ENCODE measurements around the gene DDX31. TPM values are rescaled to one million over a fixed set of nuclear protein-coding genes. Genes with fewer than 3 reads are reported as not detected.

The DDX31 gene
- total RNA-seq, 4 donors from 2014 or later: 10.2 to 18.3 (median 11.8) TPM

- WGBS, 2 donors: 62 to 63% methylated on average over 6 to 9 of the region's 9 CpGs
- TF ChIP-seq POLR2A (IDR thresholded peaks at IDR 0.05) (no peak), CTCF (IDR thresholded peaks at IDR 0.05) (no peak)
- peaks cover 0 to 39% (median 13%) of the 10 kb centered on the region in 3 donors for H3K36me3 ChIP-seq
- intact Hi-C loops (cut with DNase I): no loop called here
- H3K4me3 ChIP-seq: no peak overlapping the region
- peaks cover 23 to 61% (median 31%) of the 10 kb centered on the region in 4 donors for H3K27me3 ChIP-seq
- H3K4me1 ChIP-seq: peaks cover 0 to 31% (median 13%) of the 10 kb centered on the region in 3 donors
- H3K27ac ChIP-seq: no peak overlapping the region
- DNase-seq: no peak
- H3K9me3 ChIP-seq: no peaks in the 10 kb centered on the region
Observed at GRCh38 chr9:132591751-132592314, 78.0 kb downstream of the DDX31 start.

GRCh38 chr9:132591244-132591643 lies 78.5 kb downstream of the DDX31 start:
- Histone ChIP-seq H3K4me3 (no peak overlapping the region), H3K27me3 (peaks cover 23 to 67% (median 37%) of the 10 kb centered on the region in 4 donors), H3K36me3 (peaks cover 0 to 34% (median 13%) of the 10 kb centered on the region in 3 donors), H3K27ac (no peak overlapping the region), H3K9me3 (no peaks in the 10 kb centered on the region), H3K4me1 (peaks cover 0 to 36% (median 13%) of the 10 kb centered on the region in 3 donors)
- no peak for DNase-seq
- WGBS, 2 donors: 35 to 38% methylated on average over 5 of the region's 6 CpGs
- TF ChIP-seq CTCF (IDR thresholded peaks at IDR 0.05) (no peak), POLR2A (IDR thresholded peaks at IDR 0.05) (no peak)
- intact Hi-C loops (cut with DNase I): no loop called here

- DNase-seq: no peak
- intact Hi-C loops (cut with DNase I): no loop called here
- Histone ChIP-seq H3K4me1 (peaks cover 0 to 36% (median 13%) of the 10 kb centered on the region in 3 donors), H3K27me3 (peaks cover 23 to 74% (median 44%) of the 10 kb centered on the region in 4 donors), H3K36me3 (peaks cover 0 to 27% (median 13%) of the 10 kb centered on the region in 3 donors), H3K9me3 (no peaks in the 10 kb centered on the region), H3K27ac (no peak overlapping the region), H3K4me3 (no peak overlapping the region)
- no peak for TF ChIP-seq POLR2A (IDR thresholded peaks at IDR 0.05)
- no peak for TF ChIP-seq CTCF (IDR thresholded peaks at IDR 0.05)
- 2 to 4% methylated on average over 12 to 13 of the region's 73 CpGs for WGBS, 2 donors
Observed at GRCh38 chr9:132590318-132591182, 79.2 kb downstream of the DDX31 start.

GRCh38 chr9:132590037-132590317 lies 79.8 kb downstream of the DDX31 start:
- Histone ChIP-seq H3K4me3 (no peak overlapping the region), H3K27me3 (peaks cover 29 to 80% (median 47%) of the 10 kb centered on the region in 4 donors), H3K9me3 (no peaks in the 10 kb centered on the region), H3K4me1 (peaks cover 0 to 36% (median 13%) of the 10 kb centered on the region in 3 donors), H3K27ac (no peak overlapping the region), H3K36me3 (peaks cover 0 to 21% (median 12%) of the 10 kb centered on the region in 3 donors)
- TF ChIP-seq CTCF (IDR thresholded peaks at IDR 0.05) (no peak), POLR2A (IDR thresholded peaks at IDR 0.05) (no peak)
- intact Hi-C loops (cut with DNase I): no loop called here
- DNase-seq: no peak
- WGBS, 2 donors: 8 to 15% methylated on average over 7 to 11 of the region's 17 CpGs
